ENCODE data around the gene MLST8. TPM values are rescaled to one million over a fixed set of nuclear protein-coding genes. Genes with fewer than 3 reads are reported as not detected.

Gene MLST8
- polyA plus RNA-seq, 1 donor (not counting 4 experiments of a cell fraction or from before 2014, with no cell fraction given), result 35.7 TPM

DNA sequence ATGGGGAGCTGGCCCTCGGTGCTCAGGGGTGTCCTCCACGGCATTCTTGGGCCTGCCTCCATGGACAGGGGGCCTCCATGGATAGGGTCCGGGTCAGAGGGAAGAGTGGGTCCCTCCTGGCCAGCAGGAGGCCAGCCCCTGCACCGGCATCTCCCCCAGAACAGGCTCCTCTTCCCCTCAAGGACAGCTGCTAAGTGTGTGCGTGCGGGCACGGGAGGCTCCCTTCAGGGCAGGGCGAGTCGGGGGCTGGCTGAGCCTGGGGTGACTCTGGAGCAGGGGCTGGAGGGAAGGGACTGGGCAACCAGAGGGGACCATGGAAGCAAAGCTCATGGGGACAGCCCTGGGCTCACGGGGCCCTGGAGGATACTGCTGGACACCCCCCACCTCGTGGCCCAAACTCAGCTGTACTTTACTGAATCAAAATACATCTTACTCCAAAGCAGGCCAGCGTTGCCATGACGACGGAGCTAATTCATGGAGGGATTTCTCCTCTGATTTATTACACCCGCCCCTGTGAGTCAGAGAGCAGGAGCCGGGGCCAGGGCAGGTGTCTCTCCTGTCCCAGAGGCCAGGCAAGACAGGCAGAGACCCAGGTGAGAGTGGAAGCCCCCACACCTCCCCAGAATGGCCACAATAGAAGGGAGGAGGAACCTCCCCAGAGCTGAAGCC is 11.0 kb upstream of the MLST8 start:
- no peaks in the 10 kb centered on the region for H3K36me3 ChIP-seq (ENCODE audit: control insufficient read depth in 2 of 2, extremely low read depth in 1 of 2, insufficient read depth in 2 of 2, low read length in 2 of 2)
- no peak overlapping the region for H2AFZ ChIP-seq (ENCODE audit: control insufficient read depth, low read length)
- peaks cover 38% of the 10 kb centered on the region for H3K27me3 ChIP-seq (ENCODE audit: control insufficient read depth, extremely low read depth, insufficient read depth, low read length)
- no peak overlapping the region for H3K4me2 ChIP-seq (ENCODE audit: control insufficient read depth, extremely low read depth, insufficient read depth, low read depth, low read length)
- no peaks in the 10 kb centered on the region for H3K9me1 ChIP-seq (ENCODE audit: control insufficient read depth, extremely low read depth, insufficient read depth, low read length)
- FAIRE-seq (no peak), DNase-seq (ENCODE audit: low read depth, low spot score) (no peak)
- no peaks in the 10 kb centered on the region for H3K79me2 ChIP-seq (ENCODE audit: control insufficient read depth, insufficient read depth, low read length)
- no peaks in the 10 kb centered on the region for H4K20me1 ChIP-seq (ENCODE audit: control insufficient read depth, extremely low read depth, insufficient read depth, low read length)
- H3K4me3 ChIP-seq (ENCODE audit: control insufficient read depth in 2 of 3, extremely low read depth in 1 of 3, insufficient read depth in 2 of 3, low read depth in 1 of 3, low read length in 3 of 3), result no peak overlapping the region
- H3K27ac ChIP-seq (ENCODE audit: control insufficient read depth, insufficient read depth, low read length), result no peak overlapping the region
- dilution Hi-C loops (cut with MboI; ENCODE audit: extremely low pct_ligation_motif_present, low sequenced_read_pairs), result no loop called here
- peaks cover 19% of the 10 kb centered on the region for H3K4me1 ChIP-seq (ENCODE audit: control insufficient read depth, extremely low read depth, insufficient read depth, low read length)
- no peak overlapping the region for H3K9ac ChIP-seq (ENCODE audit: control insufficient read depth, extremely low read depth, insufficient read depth, low read length)
- no peaks in the 10 kb centered on the region for H3K9me3 ChIP-seq (ENCODE audit: control insufficient read depth, low read depth, low read length)
- TF ChIP-seq, protein P1, sequence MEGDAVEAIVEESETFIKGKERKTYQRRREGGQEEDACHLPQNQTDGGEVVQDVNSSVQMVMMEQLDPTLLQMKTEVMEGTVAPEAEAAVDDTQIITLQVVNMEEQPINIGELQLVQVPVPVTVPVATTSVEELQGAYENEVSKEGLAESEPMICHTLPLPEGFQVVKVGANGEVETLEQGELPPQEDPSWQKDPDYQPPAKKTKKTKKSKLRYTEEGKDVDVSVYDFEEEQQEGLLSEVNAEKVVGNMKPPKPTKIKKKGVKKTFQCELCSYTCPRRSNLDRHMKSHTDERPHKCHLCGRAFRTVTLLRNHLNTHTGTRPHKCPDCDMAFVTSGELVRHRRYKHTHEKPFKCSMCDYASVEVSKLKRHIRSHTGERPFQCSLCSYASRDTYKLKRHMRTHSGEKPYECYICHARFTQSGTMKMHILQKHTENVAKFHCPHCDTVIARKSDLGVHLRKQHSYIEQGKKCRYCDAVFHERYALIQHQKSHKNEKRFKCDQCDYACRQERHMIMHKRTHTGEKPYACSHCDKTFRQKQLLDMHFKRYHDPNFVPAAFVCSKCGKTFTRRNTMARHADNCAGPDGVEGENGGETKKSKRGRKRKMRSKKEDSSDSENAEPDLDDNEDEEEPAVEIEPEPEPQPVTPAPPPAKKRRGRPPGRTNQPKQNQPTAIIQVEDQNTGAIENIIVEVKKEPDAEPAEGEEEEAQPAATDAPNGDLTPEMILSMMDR (optimal IDR thresholded peaks at IDR 0.05 in 1 of 3, IDR thresholded peaks at IDR 0.05 in 1 of 3, conservative IDR thresholded peaks at IDR 0.05 in 1 of 3; ENCODE audit: extremely low read depth in 1 of 3, insufficient read depth in 2 of 3, low read length in 3 of 3), result no peak
- no peak for TF ChIP-seq EZH2 (IDR thresholded peaks at IDR 0.05; ENCODE audit: low read length)

DNA sequence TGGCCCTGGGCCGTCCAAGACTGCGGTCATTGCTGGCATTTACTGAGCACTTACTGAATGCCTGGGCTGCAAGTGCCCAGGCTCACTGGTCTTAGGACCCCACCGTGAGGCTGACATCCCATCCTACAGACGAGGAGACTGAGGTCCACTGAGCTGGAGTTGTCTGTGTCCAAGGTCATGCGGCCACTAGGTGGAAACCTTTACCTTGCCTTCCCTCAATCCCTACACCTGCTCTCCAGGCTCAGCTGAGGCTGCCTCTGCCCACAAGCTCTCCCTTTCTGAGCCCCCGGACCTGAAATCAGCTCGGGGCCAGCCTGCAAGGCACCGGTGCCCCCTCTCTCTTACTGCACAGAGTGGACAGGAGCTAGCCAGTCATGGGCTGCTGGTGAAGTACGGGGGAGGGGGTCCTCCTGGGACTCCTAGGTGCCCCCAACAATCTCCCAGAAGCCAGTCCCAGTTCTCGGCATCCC is 10.4 kb upstream of the MLST8 start:
- FAIRE-seq (peak; percentile 59), DNase-seq (ENCODE audit: low read depth, low spot score) (no peak)
- dilution Hi-C loops (cut with MboI; ENCODE audit: extremely low pct_ligation_motif_present, low sequenced_read_pairs), result no loop called here
- H3K27ac ChIP-seq (ENCODE audit: control insufficient read depth, insufficient read depth, low read length), result no peak overlapping the region
- no peaks in the 10 kb centered on the region for H3K36me3 ChIP-seq (ENCODE audit: control insufficient read depth in 2 of 2, extremely low read depth in 1 of 2, insufficient read depth in 2 of 2, low read length in 2 of 2)
- no peak overlapping the region for H2AFZ ChIP-seq (ENCODE audit: control insufficient read depth, low read length)
- H3K4me3 ChIP-seq (ENCODE audit: control insufficient read depth in 2 of 3, extremely low read depth in 1 of 3, insufficient read depth in 2 of 3, low read depth in 1 of 3, low read length in 3 of 3), result no peak overlapping the region
- H3K9ac ChIP-seq (ENCODE audit: control insufficient read depth, extremely low read depth, insufficient read depth, low read length), result no peak overlapping the region
- no peaks in the 10 kb centered on the region for H4K20me1 ChIP-seq (ENCODE audit: control insufficient read depth, extremely low read depth, insufficient read depth, low read length)
- no peaks in the 10 kb centered on the region for H3K79me2 ChIP-seq (ENCODE audit: control insufficient read depth, insufficient read depth, low read length)
- peaks cover 19% of the 10 kb centered on the region for H3K4me1 ChIP-seq (ENCODE audit: control insufficient read depth, extremely low read depth, insufficient read depth, low read length)
- peaks cover 38% of the 10 kb centered on the region for H3K27me3 ChIP-seq (ENCODE audit: control insufficient read depth, extremely low read depth, insufficient read depth, low read length)
- no peak overlapping the region for H3K4me2 ChIP-seq (ENCODE audit: control insufficient read depth, extremely low read depth, insufficient read depth, low read depth, low read length)
- no peak for TF ChIP-seq EZH2 (IDR thresholded peaks at IDR 0.05; ENCODE audit: low read length)
- TF ChIP-seq, protein P1 (optimal IDR thresholded peaks at IDR 0.05 in 1 of 3, IDR thresholded peaks at IDR 0.05 in 1 of 3, conservative IDR thresholded peaks at IDR 0.05 in 1 of 3; ENCODE audit: extremely low read depth in 1 of 3, insufficient read depth in 2 of 3, low read length in 3 of 3), result peak; percentile 74 to 91 (median 76)
- H3K9me3 ChIP-seq (ENCODE audit: control insufficient read depth, low read depth, low read length), result no peaks in the 10 kb centered on the region
- no peaks in the 10 kb centered on the region for H3K9me1 ChIP-seq (ENCODE audit: control insufficient read depth, extremely low read depth, insufficient read depth, low read length)

Measured in keratinocyte (primary cell).